Hepatocyte (in vitro differentiated cells): ENCODE data around the gene CHD2. TPM values are rescaled to one million over a fixed set of nuclear protein-coding genes. Genes with fewer than 3 reads are reported as not detected.

Source experiments
- DNase-seq: peaks from one replicate; pipeline ENCODE4 v3.0.0-alpha.2; 2016; ENCODE audit warnings: low spot score
- H2AFZ ChIP-seq: fragments of 200-600 bp; sonication (generic); 2 replicates; pipeline ENCODE4 v1.6.0; 2016; ENCODE audit warnings: antibody characterized with exemption, mild to moderate bottlenecking
- H3K27ac ChIP-seq: fragments of 200-600 bp; sonication (generic); 2 replicates; pipeline ENCODE4 v1.5.1; 2016; ENCODE audit warnings: mild to moderate bottlenecking
- H3K27me3 ChIP-seq: fragments of 200-600 bp; sonication (generic); 2 replicates; pipeline ENCODE4 v1.6.1; 2016
- H3K36me3 ChIP-seq: fragments of 200-600 bp; sonication (generic); replicated peaks from 2 replicates; pipeline ENCODE4 v1.5.1; 2016; ENCODE audit warnings: low read depth; ENCODE audit not compliant: insufficient read depth
- H3K4me1 ChIP-seq: fragments of 200-600 bp; sonication (generic); 2 replicates; pipeline ENCODE4 v1.5.1; 2016; ENCODE audit warnings: mild to moderate bottlenecking, moderate library complexity; ENCODE audit not compliant: insufficient read depth
- H3K4me2 ChIP-seq: fragments of 200-600 bp; sonication (generic); 2 replicates; pipeline ENCODE4 v1.6.0; 2016
- H3K4me3 ChIP-seq: fragments of 200-600 bp; sonication (generic); 2 replicates; pipeline ENCODE4 v1.5.1; 2016; ENCODE audit warnings: mild to moderate bottlenecking
- H3K79me2 ChIP-seq: fragments of 200-600 bp; sonication (generic); 2 replicates; pipeline ENCODE4 v1.6.0; 2017; ENCODE audit warnings: mild to moderate bottlenecking
- H3K9me2 ChIP-seq: fragments of 200-600 bp; sonication (generic); replicated peaks from 2 replicates; pipeline ENCODE4 v1.6.0; 2017; ENCODE audit warnings: mild to moderate bottlenecking; ENCODE audit not compliant: insufficient read depth
- H3K9me3 ChIP-seq: fragments of 200-600 bp; sonication (generic); 2 replicates; pipeline ENCODE4 v1.5.1; 2016; ENCODE audit warnings: low read depth, mild to moderate bottlenecking
- H4K20me1 ChIP-seq: fragments of 200-600 bp; sonication (generic); 2 replicates; pipeline ENCODE4 v1.6.0; 2016; ENCODE audit warnings: mild to moderate bottlenecking; ENCODE audit not compliant: insufficient read depth, poor library complexity, severe bottlenecking
- CTCF ChIP-seq: fragments of 200-600 bp; sonication (generic); IDR thresholded peaks from 2 replicates; pipeline ENCODE4 v1.5.1; 2016; ENCODE audit warnings: antibody characterized with exemption, mild to moderate bottlenecking; ENCODE audit not compliant: poor library complexity
- EZH2 ChIP-seq: fragments of 200-600 bp; sonication (generic); IDR thresholded peaks from 2 replicates; pipeline ENCODE4 v1.6.1; 2016; ENCODE audit warnings: antibody characterized with exemption, mild to moderate bottlenecking, borderline replicate concordance
- EZH2phosphoT487 ChIP-seq: fragments of 200-600 bp; sonication (generic); IDR thresholded peaks from one replicate; pipeline ENCODE4 v1.6.1; 2018; ENCODE audit warnings: antibody characterized with exemption, mild to moderate bottlenecking, low read depth, moderate library complexity; ENCODE audit not compliant: unreplicated experiment, severe bottlenecking
- WGBS: methylation state at CpG from one replicate; pipeline ENCODE4 v1.1.6; 2016; ENCODE audit warnings: low lambda C conversion rate; ENCODE audit errors: missing lambda C conversion rate; 5-methylcytosine and 5-hydroxymethylcytosine counted together
- polyA plus RNA-seq: library from polyadenylated mRNA; unstranded; fragments of >200 nt; fragmentation: Nextera tagmentation; extraction: Ambion mirVana; gene quantifications from 2 replicates; pipeline ENCODE4 v1.2.1, GENCODE V29; 2016
- total RNA-seq: library from RNA; depleted of rRNA; stranded (reverse); fragments of >200 nt; gene quantifications from 2 replicates; pipeline ENCODE4 v1.2.3, GENCODE V29; 2014

CHD2 gene
- total and polyA plus RNA-seq, 2 experiments from 2014 or later = 49.3 to 133 TPM

GRCh38 chr15:93033434-93034045 lies 133.4 kb downstream of the CHD2 start:
- WGBS = 83% methylated on average over 14 of the region's 14 CpGs
- no peaks in the 10 kb centered on the region for H4K20me1 ChIP-seq
- H3K79me2 ChIP-seq = no peaks in the 10 kb centered on the region
- H3K4me2 ChIP-seq = no peak overlapping the region
- H3K27me3 ChIP-seq = no peaks in the 10 kb centered on the region
- H3K4me3 ChIP-seq = no peak overlapping the region
- peaks cover 11% of the 10 kb centered on the region for H3K4me1 ChIP-seq
- H3K9me2 ChIP-seq = no peaks in the 10 kb centered on the region
- no peak overlapping the region for H3K27ac ChIP-seq
- H3K36me3 ChIP-seq = no peaks in the 10 kb centered on the region
- H2AFZ ChIP-seq = no peak overlapping the region
- no peak for DNase-seq
- no peaks in the 10 kb centered on the region for H3K9me3 ChIP-seq
- TF ChIP-seq EZH2 (no peak), CTCF (no peak), EZH2phosphoT487 (no peak)

GRCh38 chr15:93034512-93034911 lies 134.4 kb downstream of the CHD2 start:
- no peak overlapping the region for H3K4me2 ChIP-seq
- no peaks in the 10 kb centered on the region for H3K9me3 ChIP-seq
- no peaks in the 10 kb centered on the region for H3K27me3 ChIP-seq
- peaks cover under 1% of the 10 kb centered on the region for H3K4me1 ChIP-seq
- 85% methylated on average over 7 of the region's 7 CpGs for WGBS
- TF ChIP-seq EZH2 (no peak), CTCF (no peak), EZH2phosphoT487 (no peak)
- no peaks in the 10 kb centered on the region for H3K79me2 ChIP-seq
- H3K27ac ChIP-seq = no peak overlapping the region
- no peaks in the 10 kb centered on the region for H3K36me3 ChIP-seq
- no peaks in the 10 kb centered on the region for H4K20me1 ChIP-seq
- no peak overlapping the region for H3K4me3 ChIP-seq
- no peak for DNase-seq
- no peak overlapping the region for H2AFZ ChIP-seq
- no peaks in the 10 kb centered on the region for H3K9me2 ChIP-seq

DNA sequence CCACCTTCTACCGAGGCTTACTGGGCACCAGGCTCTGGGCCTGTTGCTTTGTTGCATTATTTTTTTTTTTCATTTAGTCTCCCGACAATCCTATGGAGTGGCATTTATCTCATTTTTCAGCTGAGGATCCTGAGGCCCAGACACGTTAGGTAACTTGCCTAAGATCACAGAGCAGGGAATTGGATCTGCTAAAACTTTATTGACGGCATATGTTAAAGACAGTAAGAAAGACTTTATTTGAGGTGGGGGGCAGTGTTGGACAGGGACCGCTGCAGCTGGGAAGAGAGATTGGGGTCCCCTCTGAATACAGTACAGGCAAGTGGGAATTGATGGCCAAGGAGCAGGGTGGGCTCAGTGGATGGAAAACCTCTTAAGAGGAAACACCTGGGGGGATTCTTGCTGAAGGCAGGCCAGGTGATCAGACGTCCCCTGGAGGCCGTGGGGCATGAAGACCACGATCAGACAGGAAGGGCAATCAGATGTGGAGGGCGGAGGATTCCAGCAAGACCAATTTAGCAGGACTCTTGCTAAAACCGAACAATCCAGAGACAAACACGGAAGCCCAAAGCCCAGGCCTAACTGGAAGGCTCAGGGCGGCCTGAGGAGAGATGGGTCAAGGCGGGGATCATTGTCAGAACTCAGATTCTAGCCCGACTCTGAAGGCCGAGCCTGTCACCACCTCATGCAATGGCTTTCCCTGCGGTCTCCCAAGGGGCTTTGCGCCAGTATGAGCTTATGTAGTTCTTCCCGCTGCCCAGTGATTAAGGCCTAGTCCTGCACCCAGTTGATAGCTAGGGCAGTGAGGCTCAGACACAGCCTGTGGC lies 135.2 kb downstream of the CHD2 start:
- Histone ChIP-seq H3K4me2 (no peak overlapping the region), H3K79me2 (no peaks in the 10 kb centered on the region), H4K20me1 (no peaks in the 10 kb centered on the region), H3K4me1 (no peaks in the 10 kb centered on the region), H3K27me3 (no peaks in the 10 kb centered on the region), H3K36me3 (no peaks in the 10 kb centered on the region), H2AFZ (no peak overlapping the region), H3K9me3 (no peaks in the 10 kb centered on the region), H3K4me3 (no peak overlapping the region), H3K27ac (no peak overlapping the region), H3K9me2 (no peaks in the 10 kb centered on the region)
- TF ChIP-seq CTCF (no peak), EZH2 (no peak), EZH2phosphoT487 (no peak)
- no peak for DNase-seq
- 88% methylated on average over 18 of the region's 18 CpGs for WGBS
